GM10248 (cell line): ENCODE results near the gene NFIB.

Experiments used
- CTCF ChIA-PET: fragments of 300-600 bp; sonication (Branson Sonifier 250); formaldehyde crosslinking; extraction: SDS; loops from one replicate; lab custom pipeline; 2021; ENCODE audit warnings: antibody characterized with exemption; lab: Yijun Ruan, JAX
- POLR2A ChIA-PET: fragments of 350-650 bp; sonication (Branson Sonifier 250); formaldehyde crosslinking; extraction: SDS; loops from one replicate; lab custom pipeline; 2020; ENCODE audit warnings: antibody characterized with exemption; lab: Yijun Ruan, JAX
- DNase-seq: peaks from one replicate; pipeline ENCODE4 v3.0.0; 2012; ENCODE audit errors: extremely low spot score
- CTCF ChIP-seq: IDR thresholded peaks from 2 replicates; pipeline ENCODE4 v1.5.1; 2012; ENCODE audit warnings: mild to moderate bottlenecking, low read depth; ENCODE audit errors: extremely low read depth, missing control alignments, control extremely low read depth

NFIB gene

DNA sequence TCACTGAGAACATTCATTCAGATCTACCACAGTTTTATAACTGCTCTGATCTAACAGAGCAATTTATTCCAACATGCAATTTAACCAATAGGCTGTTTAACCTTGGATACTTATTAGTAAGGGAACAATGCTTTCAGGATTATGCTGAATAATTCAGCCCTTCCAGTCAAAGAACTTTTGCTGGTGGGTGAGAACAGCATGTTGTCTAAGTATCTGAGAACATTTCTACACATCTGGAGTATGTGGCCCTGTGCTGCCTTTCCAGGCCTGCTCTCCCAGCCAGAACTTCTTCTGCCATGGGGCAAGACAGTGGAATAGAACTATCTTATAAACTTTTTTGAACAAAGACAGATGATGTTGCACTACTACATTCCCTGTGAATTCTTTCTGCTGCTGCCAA is 55.8 kb downstream of the NFIB start:
- ChIA-PET POLR2A (no interaction called here), CTCF (interaction anchor here (1.4 kb wide), 1 partner anchor 27 kb away, joined by 3 read pairs; no protein-coding TSS in a partner anchor)
- no peak for DNase-seq

GRCh38 chr9:14256588-14256987 is 57.4 kb downstream of the NFIB start:
- CTCF ChIA-PET = interaction anchor here (1.4 kb wide), 2 partner anchors 12 to 97 kb away, joined by 3 to 4 read pairs; no protein-coding TSS in a partner anchor
- TF ChIP-seq CTCF = no peak
- POLR2A ChIA-PET = no interaction called here
- DNase-seq = no peak

More for the DNA sequence above, 55.8 kb downstream of the NFIB start:
- no peak for TF ChIP-seq CTCF

GRCh38 chr9:14251154-14252071 is 62.5 kb downstream of the NFIB start:
- no peak for TF ChIP-seq CTCF
- ChIA-PET POLR2A (no interaction called here), CTCF (no interaction called here)
- DNase-seq = no peak

DNA sequence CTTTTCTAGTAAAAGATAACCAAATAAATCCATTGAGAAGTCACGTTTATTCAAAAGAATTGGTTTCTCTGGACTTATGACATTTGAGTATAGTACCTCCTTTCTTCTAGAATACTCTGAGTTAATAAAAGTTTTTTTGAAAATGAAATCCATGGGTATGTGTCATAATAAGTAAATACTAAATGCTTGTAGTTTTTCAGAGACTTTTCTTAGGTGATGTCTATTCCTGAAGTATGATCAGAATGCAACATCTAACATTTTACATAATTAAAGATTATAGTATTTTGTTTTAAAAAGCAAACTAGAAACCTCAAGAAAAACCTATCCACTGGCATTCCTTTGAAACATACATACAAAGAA is 63.2 kb downstream of the NFIB start:
- POLR2A ChIA-PET = no interaction called here
- no peak for TF ChIP-seq CTCF

DNA sequence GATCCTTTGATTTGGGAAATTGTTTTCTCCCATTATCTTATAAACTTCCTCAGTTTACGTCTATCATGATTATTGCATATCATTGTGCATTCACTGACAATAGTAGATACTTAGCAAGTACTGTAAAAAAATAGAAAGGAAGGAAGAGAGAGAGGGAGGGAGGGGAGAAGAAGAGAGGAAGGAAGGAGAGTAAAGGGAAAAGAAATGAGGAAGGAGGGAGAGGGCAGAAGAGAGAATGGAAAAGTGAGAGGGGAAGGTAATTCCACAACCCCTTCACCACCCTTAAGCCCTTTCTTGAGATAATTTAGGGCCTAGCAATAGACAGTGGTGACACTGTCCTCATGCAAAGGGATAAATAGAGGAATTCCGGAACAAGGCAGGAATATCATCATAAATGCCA is 64.4 kb downstream of the NFIB start:
- no peak for DNase-seq
- ChIA-PET POLR2A (no interaction called here), CTCF (no interaction called here)
- TF ChIP-seq CTCF = no peak

More for the DNA sequence above, 63.2 kb downstream of the NFIB start:
- DNase-seq = no peak
- CTCF ChIA-PET = no interaction called here

DNA sequence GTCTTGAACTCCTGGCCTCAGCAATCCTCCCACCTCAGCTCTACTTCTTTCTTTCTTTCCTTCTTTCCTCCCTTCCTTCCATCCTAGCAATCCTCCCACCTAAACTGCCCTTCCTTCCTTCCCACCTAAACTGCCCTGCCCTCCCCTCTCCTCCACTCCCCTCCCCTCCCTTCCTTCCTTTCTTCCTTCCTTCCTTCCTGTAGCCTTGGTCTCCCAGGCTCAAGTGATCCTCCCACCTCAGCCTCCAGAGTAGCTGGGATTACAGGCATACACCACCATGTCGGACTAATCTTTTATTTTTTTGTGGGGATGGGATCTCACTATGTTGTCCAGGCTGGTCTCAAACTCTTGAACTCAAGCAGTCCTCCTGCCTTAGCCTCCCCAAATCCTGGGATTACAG is 65.8 kb downstream of the NFIB start:
- CTCF ChIA-PET = no interaction called here
- POLR2A ChIA-PET = no interaction called here
- no peak for DNase-seq
- TF ChIP-seq CTCF = no peak

DNA sequence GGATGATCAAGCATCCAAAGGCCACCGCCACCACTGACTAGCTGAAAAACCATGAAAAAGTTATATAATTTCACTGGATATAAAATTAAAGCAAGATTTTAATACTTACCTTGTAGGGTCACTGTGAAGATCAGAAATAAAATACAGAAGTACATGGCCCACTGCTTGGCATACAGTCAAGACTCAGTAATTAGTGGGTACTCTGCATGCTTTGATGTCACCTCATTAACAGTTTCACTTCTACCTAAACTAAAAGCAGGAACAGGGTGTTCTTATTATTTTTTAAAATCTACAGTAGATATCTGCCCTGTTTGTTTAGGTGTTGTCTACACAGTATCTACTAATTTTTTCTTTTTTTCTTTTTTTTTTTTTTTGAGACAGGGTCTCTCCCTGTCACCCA is 66.4 kb downstream of the NFIB start:
- ChIA-PET POLR2A (no interaction called here), CTCF (no interaction called here)
- DNase-seq = no peak
- TF ChIP-seq CTCF = no peak
